HG02885 (cell line): ENCODE results near the gene KANSL3.
"Not testable (repeated sequence)": the region's sequence is repeated elsewhere in the genome, so short reads cannot be mapped to it uniquely, and the experiment has no call there.

Source experiments
- ATAC-seq: cut with Tn5 transposase; IDR thresholded peaks from one replicate; pipeline ENCODE4 v1.9.1; 2021; ENCODE audit warnings: mild to moderate bottlenecking; ENCODE audit not compliant: unreplicated experiment, poor library complexity

The KANSL3 gene

DNA sequence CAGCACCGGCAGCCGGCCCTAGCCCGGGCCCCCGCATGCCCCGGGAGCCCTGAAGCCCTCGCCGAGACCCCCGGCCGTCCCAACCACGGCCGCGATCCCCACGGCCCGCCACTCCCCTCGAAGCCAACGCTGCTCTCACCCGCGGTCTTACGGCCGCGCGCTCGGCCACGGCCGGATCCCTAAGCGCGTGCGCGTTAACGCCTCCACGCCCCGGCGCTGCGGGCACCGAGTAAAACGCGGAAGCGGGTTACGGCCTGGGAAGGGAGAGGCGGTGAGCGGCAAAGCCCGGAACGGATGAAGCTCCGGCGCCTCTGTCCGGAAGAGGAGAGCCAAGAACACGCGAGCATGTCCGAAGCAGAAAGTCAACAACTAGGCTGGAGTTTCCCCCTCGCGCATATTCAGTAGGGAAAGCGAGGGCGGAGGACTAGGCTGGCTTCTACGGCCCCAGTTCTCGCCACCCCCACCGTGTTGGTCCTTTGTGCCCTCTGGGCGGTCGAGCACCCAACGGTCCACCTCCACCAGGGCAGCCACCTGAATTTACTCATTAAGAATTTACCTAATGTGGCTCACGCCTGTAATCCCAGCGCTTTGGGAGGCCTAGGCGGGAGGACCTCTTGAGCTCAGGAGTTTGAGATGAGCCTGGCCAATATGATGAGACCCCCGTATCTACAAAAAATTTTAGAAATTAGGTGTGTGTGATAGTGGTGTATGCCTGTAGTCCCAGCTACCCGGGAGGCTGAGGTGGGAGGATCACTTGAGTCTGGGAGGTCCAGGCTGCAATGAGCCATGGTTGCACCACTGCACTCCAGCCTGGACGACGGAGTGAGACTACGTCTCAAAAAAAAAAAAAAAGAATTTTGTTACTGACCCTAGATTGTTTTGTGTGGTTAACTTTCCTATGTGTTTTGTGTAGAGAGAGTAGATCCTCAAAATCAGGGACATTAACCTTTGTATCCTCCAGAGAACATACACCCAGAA, at the start of gene KANSL3:
KANSL3 (minus strand) TSS at position 169 of the 978 bp plus-strand sequence. CDS start 1,177 bp downstream, outside the sequence.
- peak; percentile 79 for ATAC-seq

- ATAC-seq: no peak
Observed at GRCh38 chr2:96687266-96687665, 49.2 kb upstream of the KANSL3 start.

- no peak for ATAC-seq
Observed at GRCh38 chr2:96685577-96686459, 47.7 kb upstream of the KANSL3 start.

- no peak for ATAC-seq
Observed at GRCh38 chr2:96684883-96685576, 46.9 kb upstream of the KANSL3 start.

GRCh38 chr2:96683972-96684820, 46.1 kb upstream of the KANSL3 start:
- no peak for ATAC-seq

- no peak for ATAC-seq
Observed at GRCh38 chr2:96683307-96683706, 45.2 kb upstream of the KANSL3 start.

GRCh38 chr2:96681540-96681939, 43.4 kb upstream of the KANSL3 start:
- ATAC-seq: no peak

GRCh38 chr2:96680561-96681141, 42.5 kb upstream of the KANSL3 start:
- ATAC-seq: no peak

GRCh38 chr2:96679848-96680247, 41.7 kb upstream of the KANSL3 start:
- ATAC-seq: no peak

GRCh38 chr2:96669539-96670215, 31.6 kb upstream of the KANSL3 start:
- ATAC-seq: no peak

DNA sequence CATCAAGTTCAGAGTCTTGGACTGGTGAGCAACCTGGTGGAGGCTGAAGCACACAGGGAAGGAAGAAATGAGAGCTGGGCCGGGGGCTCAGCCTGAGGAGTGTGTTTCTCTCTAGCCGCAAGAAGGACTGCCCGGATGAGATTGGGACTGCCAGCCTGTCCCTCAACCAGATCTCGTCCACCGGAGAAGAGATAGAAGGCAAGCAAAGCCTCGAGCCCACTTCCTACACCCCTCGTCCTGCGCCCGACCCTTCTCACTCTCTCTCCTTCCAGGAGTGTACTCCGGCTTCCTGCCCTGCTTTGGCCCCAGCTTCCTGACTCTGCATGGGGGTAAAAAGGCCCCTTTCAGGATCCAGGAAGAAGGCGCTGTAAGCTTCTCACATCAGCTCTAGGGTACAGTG, 30.7 kb upstream of the KANSL3 start:
- no peak for ATAC-seq

GRCh38 chr2:96665717-96666116, 27.6 kb upstream of the KANSL3 start:
- not testable (repeated sequence) for ATAC-seq

GRCh38 chr2:96665083-96665569, 27.0 kb upstream of the KANSL3 start:
- ATAC-seq: no peak

- ATAC-seq: no peak
Observed at GRCh38 chr2:96664366-96664925, 26.3 kb upstream of the KANSL3 start.

- ATAC-seq: no peak
Observed at GRCh38 chr2:96663829-96664228, 25.7 kb upstream of the KANSL3 start.

GRCh38 chr2:96663177-96663576, 25.1 kb upstream of the KANSL3 start:
- no peak for ATAC-seq

DNA sequence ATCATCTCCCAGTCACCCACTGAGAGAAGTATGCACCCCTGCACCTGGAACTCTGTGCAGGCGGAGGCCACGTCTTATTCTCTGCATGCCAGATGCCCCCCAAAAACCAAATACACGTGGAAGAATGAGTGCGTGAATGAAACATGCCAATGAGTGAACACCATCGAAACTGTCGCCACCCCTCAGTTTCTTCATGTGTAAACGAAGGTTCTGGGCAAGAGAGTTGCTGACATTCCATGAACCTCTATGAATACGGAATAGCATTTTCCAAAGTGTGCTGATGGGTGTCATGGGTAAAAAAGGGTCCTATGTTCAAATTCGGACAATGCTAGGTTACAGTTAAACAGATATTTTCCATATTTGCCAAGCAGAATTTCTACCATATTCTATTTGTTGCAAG, 24.2 kb upstream of the KANSL3 start:
- no peak for ATAC-seq

DNA sequence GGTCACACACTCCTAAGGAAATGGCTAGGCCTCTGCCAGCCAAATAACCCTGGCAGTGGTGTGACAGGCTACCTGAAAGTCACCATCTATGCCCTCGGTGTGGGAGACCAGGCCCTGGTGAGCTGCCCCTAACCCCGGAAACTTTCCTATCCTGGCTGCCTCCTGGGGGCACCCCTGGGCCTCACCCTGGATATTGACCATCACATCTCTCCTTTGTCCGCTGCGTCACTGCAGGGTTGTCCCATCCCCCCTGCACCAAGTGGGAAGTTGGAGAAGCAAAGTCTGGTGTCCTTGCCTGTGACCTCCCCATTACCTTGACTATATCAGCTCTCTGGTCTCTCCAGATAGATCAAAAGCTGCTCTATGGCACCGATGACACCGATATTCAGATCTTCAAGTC, 23.2 kb upstream of the KANSL3 start:
- no peak for ATAC-seq
